HG03060 (cell line): ENCODE measurements around the gene MAT2B.
A peak's percentile ranks its signal among the peaks of the same experiment; 100 is the strongest.
"Not testable (repeated sequence)": the region's sequence is repeated elsewhere in the genome, so short reads cannot be mapped to it uniquely, and the experiment has no call there.

Experiments
- ATAC-seq: cut with Tn5 transposase; IDR thresholded peaks from one replicate; pipeline ENCODE4 v1.9.1; 2021; ENCODE audit warnings: low read depth, moderate number of reproducible peaks; ENCODE audit not compliant: unreplicated experiment

Gene MAT2B

DNA sequence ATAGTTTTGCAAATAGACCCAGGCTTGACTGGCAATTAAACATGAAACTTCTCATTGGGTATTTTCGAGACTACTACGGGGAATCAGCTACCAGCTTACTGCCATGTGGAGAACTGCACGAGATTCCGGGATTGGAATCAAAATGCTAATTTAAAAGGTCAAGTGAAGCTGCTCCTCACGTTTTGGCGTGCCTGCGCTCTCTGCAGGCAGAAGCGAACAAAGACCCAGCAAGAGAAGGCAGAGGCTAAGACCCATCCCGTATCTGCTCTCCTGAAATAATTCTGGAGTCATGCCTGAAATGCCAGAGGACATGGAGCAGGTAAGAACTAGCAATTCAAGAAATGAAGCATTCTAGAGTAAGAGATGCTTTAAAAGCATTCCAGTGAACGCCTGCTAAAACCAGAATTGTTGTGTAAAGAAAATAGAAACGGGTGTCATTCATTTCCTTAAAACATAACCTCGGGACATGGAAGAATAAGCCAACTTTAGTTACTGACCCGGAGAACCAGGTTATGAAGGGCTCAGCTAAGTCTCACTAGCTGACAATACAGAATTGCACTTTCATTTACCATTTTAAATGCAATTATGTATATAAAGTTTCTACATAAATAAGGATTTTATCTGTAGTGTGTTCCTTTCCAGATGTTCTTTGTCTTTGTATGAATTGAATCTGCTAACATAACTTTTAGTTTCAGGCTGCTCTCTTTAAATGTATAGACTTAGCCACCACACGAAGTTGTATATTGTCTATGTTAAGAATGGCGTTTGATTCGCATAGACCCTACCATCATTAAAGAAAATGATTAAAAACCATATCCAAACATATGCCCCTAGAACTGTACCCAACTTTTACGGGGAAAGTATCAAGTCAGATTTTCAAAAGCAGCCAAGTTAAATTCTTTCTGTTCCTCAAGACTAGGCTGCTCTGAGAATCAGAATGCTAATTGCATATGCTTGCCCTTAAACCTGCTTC lies 2.0 kb upstream of the MAT2B start:
- no peak for ATAC-seq

DNA sequence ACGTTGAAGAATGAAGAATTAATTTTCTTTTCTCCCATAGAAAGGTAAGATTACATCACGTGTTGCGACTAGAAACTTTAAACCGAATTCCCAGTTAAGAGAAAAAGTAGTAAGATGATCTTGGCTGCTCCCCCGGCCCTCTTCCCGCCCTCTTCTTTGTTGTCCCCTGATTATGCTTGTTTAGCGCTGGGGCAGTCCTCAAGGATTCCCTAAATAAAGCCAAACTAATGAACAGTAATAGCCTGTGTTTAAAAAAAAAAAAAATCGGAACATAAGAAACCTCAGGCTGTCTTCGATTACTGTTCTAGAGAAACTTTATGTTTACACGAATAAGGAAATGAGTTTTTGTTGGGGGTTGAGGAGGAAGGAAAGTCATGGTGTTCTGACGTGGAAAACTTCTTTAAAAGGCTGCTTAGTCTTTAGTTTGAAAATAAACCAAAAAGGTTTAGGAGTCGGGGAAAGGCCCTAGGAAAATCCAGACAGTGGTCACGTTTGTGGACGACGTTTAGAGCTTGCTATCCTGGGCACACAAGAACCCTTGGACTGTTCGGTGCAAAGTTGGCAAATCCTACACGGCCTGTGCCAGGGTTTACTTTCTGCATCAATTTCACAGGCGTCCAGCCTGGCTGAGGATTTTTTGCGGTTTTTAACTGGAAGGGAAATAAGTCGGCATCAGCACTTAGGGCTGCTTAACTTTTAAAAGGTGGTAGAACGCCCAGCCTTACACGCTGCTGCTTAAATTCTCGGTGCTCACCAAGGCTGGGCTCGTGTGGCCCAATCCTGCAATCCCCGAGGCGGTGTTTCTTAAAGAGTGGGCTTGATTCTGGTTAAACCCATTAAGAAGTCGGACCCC lies 1.1 kb upstream of the MAT2B start:
- no peak for ATAC-seq

- no peak for ATAC-seq
Observed at GRCh38 chr5:163505049-163505367, 411 bp upstream of the MAT2B start.

GRCh38 chr5:163506095-163506457 lies 657 bp downstream of the MAT2B start:
- peak; percentile 4 for ATAC-seq

GRCh38 chr5:163506726-163507125 lies 1.3 kb downstream of the MAT2B start:
- no peak for ATAC-seq

DNA sequence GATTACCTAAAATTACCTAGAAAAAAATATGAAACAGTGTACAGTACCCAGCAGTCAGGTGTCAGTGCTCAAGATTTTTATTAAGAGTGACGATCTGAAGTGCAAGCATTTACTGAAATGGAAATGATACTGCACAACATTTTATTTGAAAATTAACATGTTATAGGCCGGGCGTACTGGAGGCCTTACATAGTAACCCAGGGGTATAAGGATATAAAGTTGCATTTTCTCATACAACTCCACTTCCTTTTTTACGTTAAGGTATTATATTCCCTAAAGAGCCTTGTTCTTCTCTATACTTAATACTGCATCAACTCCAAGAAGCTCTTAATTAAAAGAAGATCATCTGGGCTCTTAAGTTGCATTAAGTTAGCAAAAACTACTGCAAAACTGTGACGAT lies 3.3 kb downstream of the MAT2B start:
- no peak for ATAC-seq

- no peak for ATAC-seq
Observed at GRCh38 chr5:163509291-163509951, 4.0 kb downstream of the MAT2B start.

- no peak for ATAC-seq
Observed at GRCh38 chr5:163512526-163512925, 7.1 kb downstream of the MAT2B start.

- ATAC-seq = no peak
Observed at GRCh38 chr5:163525096-163525495, 19.7 kb downstream of the MAT2B start.

- ATAC-seq = no peak
Observed at GRCh38 chr5:163529698-163530097, 24.3 kb downstream of the MAT2B start.

DNA sequence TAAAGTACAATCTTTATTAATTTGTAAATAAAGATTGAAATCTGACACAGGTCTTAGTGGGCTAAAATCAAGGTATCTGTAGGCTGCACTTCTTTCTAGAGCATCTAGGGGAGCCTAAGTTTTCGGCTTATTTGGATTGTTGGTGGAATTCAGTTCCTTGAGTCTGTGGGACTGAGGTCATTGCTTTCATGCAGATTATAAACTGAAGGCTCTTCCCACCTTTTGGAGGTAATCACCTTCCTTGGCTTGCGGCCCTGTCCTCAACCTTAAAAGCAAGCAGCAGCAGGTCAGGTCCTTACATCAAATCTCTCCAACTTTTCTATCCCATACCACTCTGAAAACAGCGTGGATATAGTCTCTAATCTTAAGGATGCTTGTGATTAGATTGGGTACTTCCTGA lies 25.9 kb downstream of the MAT2B start:
- ATAC-seq = no peak

GRCh38 chr5:163532171-163533084 lies 27.0 kb downstream of the MAT2B start:
- no peak for ATAC-seq

GRCh38 chr5:163533223-163533622 lies 27.8 kb downstream of the MAT2B start:
- no peak for ATAC-seq

DNA sequence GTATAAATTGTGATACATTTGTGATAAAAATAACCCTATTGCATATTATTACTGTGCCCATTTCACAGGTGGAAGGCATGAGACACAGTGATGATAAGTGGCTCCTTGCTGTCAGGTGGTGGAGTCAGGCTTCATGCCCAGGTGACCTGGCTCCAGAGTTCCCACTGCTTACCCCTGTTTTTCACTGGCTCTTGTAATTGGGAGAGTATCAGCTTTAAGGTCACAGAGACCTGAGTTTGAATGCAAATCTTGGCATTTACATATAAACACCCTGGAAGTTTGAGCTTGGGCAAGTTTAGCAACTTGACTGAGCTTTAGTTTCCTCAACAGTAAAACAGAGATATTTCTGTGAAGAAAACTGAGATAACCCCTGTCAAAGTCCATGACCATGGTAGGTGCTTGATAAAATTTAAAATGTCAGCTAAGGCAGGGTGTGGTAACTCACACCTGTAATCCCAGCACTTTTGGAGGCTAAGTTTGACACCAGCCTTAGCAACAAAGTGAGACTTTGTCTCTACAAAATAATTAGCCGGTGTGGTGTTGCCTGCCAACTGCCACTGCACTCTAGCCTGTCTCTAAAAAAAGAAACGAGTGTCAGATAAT lies 29.2 kb downstream of the MAT2B start:
- ATAC-seq = no peak

DNA sequence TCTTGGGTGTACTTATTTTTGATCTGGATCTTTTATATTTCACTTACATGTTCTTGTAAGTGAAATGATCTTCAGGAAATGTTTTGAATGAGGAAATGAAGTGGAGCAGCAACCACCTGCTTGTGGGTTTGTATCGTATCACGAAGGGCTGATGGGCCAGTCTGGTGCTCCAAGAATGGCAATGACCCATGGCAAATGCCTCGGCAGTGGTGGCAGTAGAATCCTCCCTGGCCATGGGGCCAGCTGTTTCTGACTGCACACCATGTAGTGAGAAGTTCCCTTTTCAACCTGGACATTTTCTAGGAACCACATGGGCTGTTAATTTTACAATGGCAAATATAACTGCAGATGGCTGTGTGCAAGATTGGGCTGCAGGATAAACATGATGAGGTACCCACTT lies 29.9 kb downstream of the MAT2B start:
- no peak for ATAC-seq

DNA sequence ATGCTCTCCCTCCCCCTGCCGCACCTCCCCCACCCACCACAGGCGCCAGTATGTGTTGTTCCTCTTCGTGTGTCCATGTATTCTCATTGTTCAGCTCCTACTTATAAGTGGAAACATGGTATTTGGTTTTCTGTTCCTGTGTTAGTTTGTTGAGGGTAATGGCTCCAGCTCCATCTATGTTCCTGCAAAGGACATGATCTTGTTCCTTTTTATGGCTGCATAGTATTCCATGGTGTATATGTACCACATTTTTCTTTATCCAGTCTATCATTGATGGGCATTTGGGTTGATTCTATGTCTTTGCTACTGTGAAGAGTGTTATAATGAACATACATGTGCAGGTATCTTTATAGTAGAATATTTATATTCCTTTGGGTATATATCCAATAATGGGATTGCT lies 31.0 kb downstream of the MAT2B start:
- not testable (repeated sequence) for ATAC-seq

DNA sequence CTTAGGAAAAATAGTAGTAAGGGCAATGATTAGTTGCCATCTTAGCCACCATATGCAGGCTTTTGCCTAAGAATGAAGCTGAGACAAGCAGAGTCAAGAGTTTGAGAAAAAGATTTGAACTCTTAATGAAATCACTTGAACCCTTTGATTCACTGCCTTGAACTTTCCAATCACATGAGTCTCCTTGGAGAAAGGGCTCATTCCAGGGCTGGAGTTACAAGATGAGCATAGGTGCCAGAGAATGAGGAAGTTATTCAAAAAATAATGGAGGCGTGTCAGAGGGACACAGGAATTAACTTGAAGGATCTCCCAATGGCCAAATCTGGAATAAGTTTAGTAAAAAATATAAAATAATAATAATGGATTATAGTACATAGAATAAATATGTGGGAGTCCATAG lies 35.3 kb downstream of the MAT2B start:
- ATAC-seq = no peak

- ATAC-seq = no peak
Observed at GRCh38 chr5:163542771-163543170, 37.4 kb downstream of the MAT2B start.

DNA sequence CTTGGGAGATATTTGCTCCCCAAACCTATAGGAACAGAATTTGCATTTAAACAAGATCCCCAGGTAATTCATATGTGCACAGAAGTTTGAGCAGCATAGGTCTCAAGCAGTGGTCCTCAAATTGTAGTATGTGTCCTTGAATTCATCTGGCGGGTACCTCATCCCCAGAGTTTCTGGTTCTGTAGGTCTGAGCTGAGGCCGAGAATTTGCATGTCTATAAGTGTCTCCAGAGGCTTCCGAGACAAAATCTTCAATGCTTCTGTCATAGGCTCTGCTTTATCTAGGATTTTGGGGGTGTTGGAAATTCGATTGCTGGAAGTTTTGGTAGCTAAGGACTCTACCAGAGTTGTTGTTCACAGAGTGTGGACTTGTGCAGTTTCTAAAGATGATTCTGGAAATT lies 38.6 kb downstream of the MAT2B start:
- ATAC-seq = no peak

DNA sequence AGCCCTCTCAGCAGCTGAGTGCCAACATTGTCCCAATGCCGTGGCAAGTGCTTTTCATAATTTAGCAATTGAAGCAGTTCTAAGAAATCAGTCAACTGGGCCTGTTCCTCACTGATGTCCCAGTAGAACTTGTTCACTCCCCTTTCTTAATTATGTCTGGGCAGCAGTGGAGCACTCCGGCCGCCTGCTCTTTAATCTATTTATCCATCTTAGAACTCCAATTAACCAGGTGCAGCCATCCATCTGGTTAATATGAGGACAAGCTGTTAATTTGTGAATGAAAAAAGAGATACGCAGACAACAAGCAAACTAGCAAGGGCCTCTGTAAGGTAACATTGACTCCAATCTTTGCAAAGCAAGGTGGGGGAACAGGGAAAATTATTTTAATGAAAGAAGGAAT lies 39.4 kb downstream of the MAT2B start:
- no peak for ATAC-seq
